ENCODE measurements around the gene GRIA4. TPM values are rescaled to one million over a fixed set of nuclear protein-coding genes. Genes with fewer than 3 reads are reported as not detected.

The GRIA4 gene
- total RNA-seq, 2 experiments from 2014 or later: not detected

- H3K4me3 Mint-ChIP-seq: no peak overlapping the region
- CTCF ChIA-PET: no interaction called here
- no peaks in the 10 kb centered on the region for H3K36me3 Mint-ChIP-seq (ENCODE audit: low read depth)
- H3K4me1 Mint-ChIP-seq (ENCODE audit: low read depth): no peaks in the 10 kb centered on the region
- H3K27me3 Mint-ChIP-seq: peaks cover 1% of the 10 kb centered on the region
- H3K27ac Mint-ChIP-seq: no peak overlapping the region
- POLR2A ChIA-PET: no interaction called here
- DNase-seq (no peak), ATAC-seq (no peak)
- TF ChIP-seq CTCF (IDR thresholded peaks at IDR 0.05): no peak
- intact Hi-C loops (cut with micrococcal nuclease): no loop called here
- peaks cover 1% of the 10 kb centered on the region for H3K9me3 Mint-ChIP-seq
These were observed 35.1 kb downstream of the GRIA4 start for GRCh38 chr11:105644839-105645573.

GRCh38 chr11:105647780-105648179 is 37.9 kb downstream of the GRIA4 start:
- peaks cover 3% of the 10 kb centered on the region for H3K9me3 Mint-ChIP-seq
- ChIA-PET POLR2A (no interaction called here), CTCF (no interaction called here)
- intact Hi-C loops (cut with micrococcal nuclease): no loop called here
- H3K36me3 Mint-ChIP-seq (ENCODE audit: low read depth): no peaks in the 10 kb centered on the region
- H3K27ac Mint-ChIP-seq: no peak overlapping the region
- no peaks in the 10 kb centered on the region for H3K27me3 Mint-ChIP-seq
- H3K4me1 Mint-ChIP-seq (ENCODE audit: low read depth): no peaks in the 10 kb centered on the region
- DNase-seq: no peak
- ATAC-seq: no peak
- no peak overlapping the region for H3K4me3 Mint-ChIP-seq
- TF ChIP-seq CTCF (IDR thresholded peaks at IDR 0.05): no peak

GRCh38 chr11:105648762-105649161 is 38.9 kb downstream of the GRIA4 start:
- Mint-ChIP-seq H3K9me3 (peaks cover 3% of the 10 kb centered on the region), H3K4me3 (no peak overlapping the region), H3K36me3 (ENCODE audit: low read depth) (no peaks in the 10 kb centered on the region), H3K27ac (no peak overlapping the region), H3K4me1 (ENCODE audit: low read depth) (no peaks in the 10 kb centered on the region), H3K27me3 (no peaks in the 10 kb centered on the region)
- ChIA-PET POLR2A (no interaction called here), CTCF (no interaction called here)
- TF ChIP-seq CTCF (IDR thresholded peaks at IDR 0.05): no peak
- intact Hi-C loops (cut with micrococcal nuclease): no loop called here
- ATAC-seq: no peak
- DNase-seq: no peak

- DNase-seq: no peak
- no peaks in the 10 kb centered on the region for H3K4me1 Mint-ChIP-seq (ENCODE audit: low read depth)
These were observed 55.4 kb downstream of the GRIA4 start for GRCh38 chr11:105665281-105665680.

More at GRCh38 chr11:105665281-105665680, 55.4 kb downstream of the GRIA4 start:
- no peaks in the 10 kb centered on the region for H3K9me3 Mint-ChIP-seq
- CTCF ChIA-PET: no interaction called here
- intact Hi-C loops (cut with micrococcal nuclease): no loop called here
- H3K27ac Mint-ChIP-seq: no peak overlapping the region
- ATAC-seq: no peak
- POLR2A ChIA-PET: no interaction called here
- TF ChIP-seq CTCF (IDR thresholded peaks at IDR 0.05): no peak
- no peaks in the 10 kb centered on the region for H3K27me3 Mint-ChIP-seq
- H3K36me3 Mint-ChIP-seq (ENCODE audit: low read depth): no peaks in the 10 kb centered on the region
- H3K4me3 Mint-ChIP-seq: no peak overlapping the region
